ENCODE data around the gene OR10A6.

GRCh38 chr11:7898666-7899283 is 32.3 kb downstream of the OR10A6 start:
- TF ChIP-seq CTCF (conservative IDR thresholded peaks at IDR 0.05 in 1 of 2, IDR thresholded peaks at IDR 0.05 in 1 of 2; ENCODE audit: low read depth in 1 of 2, low read length in 2 of 2), result no peak
- TF ChIP-seq EZH2 (IDR thresholded peaks at IDR 0.05; ENCODE audit: low read length, missing control alignments), result no peak

Data from fibroblast of lung (primary cell).